Natural killer cell (primary cell): Measurements from ENCODE around the gene CCND2. TPM values are rescaled to one million over a fixed set of nuclear protein-coding genes. Genes with fewer than 3 reads are reported as not detected.

ENCODE experiments used
- ATAC-seq, 3 donors: fragments of 150-1000 bp in 2 of 3; fragments of 200-7000 bp in 1 of 3; cut with Tn5 transposase; 1 replicate in 1 of 3; 2 replicates in 2 of 3; pipeline ENCODE4 v1.10.0; 2021; ENCODE audit warnings: mild to moderate bottlenecking in 2 of 3, moderate library complexity in 2 of 3
- DNase-seq, 2 donors: peaks; one replicate each; pipeline versions ENCODE4 v3.0.0 to v3.0.0-alpha.2; 2013 to 2021; ENCODE audit warnings: mixed read lengths in 1 of 2
- H3K27ac ChIP-seq: one replicate; pipeline ENCODE4 v1.5.1; 2013; ENCODE audit warnings: mild to moderate bottlenecking, low read length
- H3K27me3 ChIP-seq: one replicate; pipeline ENCODE4 v1.6.1; 2013; ENCODE audit warnings: low read length; ENCODE audit not compliant: control insufficient read depth, insufficient read depth
- H3K36me3 ChIP-seq: one replicate; pipeline ENCODE4 v1.6.1; 2013; ENCODE audit warnings: low read length; ENCODE audit not compliant: control insufficient read depth, insufficient read depth
- H3K4me1 ChIP-seq: one replicate; pipeline ENCODE4 v1.6.1; 2013; ENCODE audit warnings: low read length; ENCODE audit not compliant: control insufficient read depth, insufficient read depth
- H3K4me3 ChIP-seq: one replicate; pipeline ENCODE4 v1.5.1; 2013; ENCODE audit warnings: low read length
- H3K9me3 ChIP-seq: one replicate; pipeline ENCODE4 v1.6.1; 2013; ENCODE audit warnings: low read length; ENCODE audit not compliant: control insufficient read depth, insufficient read depth
- H3K27ac Mint-ChIP-seq, 2 donors: one replicate each; pipeline ENCODE4 v1.8.0; 2022; ENCODE audit warnings: mild to moderate bottlenecking in 2 of 2, mixed read lengths in 2 of 2, moderate library complexity in 1 of 2
- H3K27me3 Mint-ChIP-seq, 2 donors: one replicate each; pipeline ENCODE4 v1.8.0; 2022; ENCODE audit warnings: low read depth in 2 of 2, mixed read lengths in 2 of 2
- H3K36me3 Mint-ChIP-seq: one replicate; pipeline ENCODE4 v1.8.0; 2022; ENCODE audit warnings: mixed read lengths
- H3K4me1 Mint-ChIP-seq, 2 donors: one replicate each; pipeline ENCODE4 v1.8.0; 2022; ENCODE audit warnings: mixed read lengths in 2 of 2
- H3K4me3 Mint-ChIP-seq: one replicate; pipeline ENCODE4 v1.8.0; 2022; ENCODE audit warnings: mild to moderate bottlenecking, moderate library complexity, mixed read lengths
- H3K9me3 Mint-ChIP-seq, 2 donors: one replicate each; pipeline ENCODE4 v1.8.0; 2022; ENCODE audit warnings: mixed read lengths in 2 of 2
- CTCF ChIP-seq: fragments of 200-600 bp; IDR thresholded peaks from one replicate; pipeline ENCODE4 v1.8.0; 2022; ENCODE audit warnings: antibody characterized with exemption
- WGBS: methylation state at CpG from one replicate; pipeline ENCODE4 v1.1.7; 2013; ENCODE audit warnings: missing lambda C conversion rate; ENCODE audit not compliant: insufficient coverage; 5-methylcytosine and 5-hydroxymethylcytosine counted together
- intact Hi-C: fragments of 100-400 bp; cut with micrococcal nuclease; formaldehyde crosslinking; loops from one replicate; pipeline ENCODE4 v1.14.2; 2022
- total RNA-seq, 4 donors: library from RNA; stranded (reverse); fragments of 120-200 nt in 1 of 4; gene quantifications; one replicate each; pipeline versions ENCODE4 v1.2.3 to v1.2.4, GENCODE V29; 2013 to 2022

The CCND2 gene
- total RNA-seq, 3 donors from 2014 or later (not counting 1 experiment from before 2014, with no cell fraction given), result 164 to 247 (median 228) TPM

- WGBS, result 95% methylated on average over 11 of the region's 11 CpGs
- H3K4me3 ChIP-seq, result no peak overlapping the region
- ATAC-seq, result no peak
These were observed 28.5 kb downstream of the CCND2 start for GRCh38 chr12:4301932-4302501.

GRCh38 chr12:4302881-4303280, 29.3 kb downstream of the CCND2 start:
- TF ChIP-seq CTCF, result no peak
- peaks cover 48% of the 10 kb centered on the region for H3K36me3 Mint-ChIP-seq
- no peaks in the 10 kb centered on the region for H3K27me3 Mint-ChIP-seq
- H3K4me1 Mint-ChIP-seq, result peaks cover 32 to 36% of the 10 kb centered on the region in 2 donors
- peak overlapping the region; percentile 21 to 51 for H3K27ac Mint-ChIP-seq
- ATAC-seq, result no peak
- DNase-seq, result no peak
- no peaks in the 10 kb centered on the region for H3K9me3 ChIP-seq
- no peak overlapping the region for H3K27ac ChIP-seq
- H3K4me3 Mint-ChIP-seq, result no peak overlapping the region
- intact Hi-C loops, result no loop called here
- no peaks in the 10 kb centered on the region for H3K9me3 Mint-ChIP-seq
- no peaks in the 10 kb centered on the region for H3K27me3 ChIP-seq
- 95% methylated on average over 7 of the region's 8 CpGs for WGBS
- H3K36me3 ChIP-seq, result peaks cover 63% of the 10 kb centered on the region
- H3K4me3 ChIP-seq, result no peak overlapping the region
- H3K4me1 ChIP-seq, result no peaks in the 10 kb centered on the region

More at GRCh38 chr12:4301932-4302501, 28.5 kb downstream of the CCND2 start:
- Mint-ChIP-seq H3K9me3 (no peaks in the 10 kb centered on the region), H3K4me1 (peaks cover 35 to 36% of the 10 kb centered on the region in 2 donors), H3K27me3 (no peaks in the 10 kb centered on the region), H3K27ac (no peak overlapping the region), H3K36me3 (peaks cover 46% of the 10 kb centered on the region), H3K4me3 (no peak overlapping the region)
- H3K4me1 ChIP-seq, result no peaks in the 10 kb centered on the region
- H3K27me3 ChIP-seq, result no peaks in the 10 kb centered on the region
- intact Hi-C loops, result no loop called here
- no peaks in the 10 kb centered on the region for H3K9me3 ChIP-seq
- H3K36me3 ChIP-seq, result peaks cover 62% of the 10 kb centered on the region
- no peak for TF ChIP-seq CTCF
- DNase-seq, result no peak
- no peak overlapping the region for H3K27ac ChIP-seq

- Histone ChIP-seq H3K27ac (no peak overlapping the region), H3K36me3 (peaks cover 64% of the 10 kb centered on the region), H3K9me3 (no peaks in the 10 kb centered on the region), H3K4me1 (no peaks in the 10 kb centered on the region), H3K27me3 (no peaks in the 10 kb centered on the region), H3K4me3 (no peak overlapping the region)
- H3K27ac Mint-ChIP-seq, result peak overlapping the region; percentile 51 to 52
- peaks cover 48% of the 10 kb centered on the region for H3K36me3 Mint-ChIP-seq
- intact Hi-C loops, result no loop called here
- no peaks in the 10 kb centered on the region for H3K27me3 Mint-ChIP-seq
- H3K4me1 Mint-ChIP-seq, result peaks cover 24 to 30% of the 10 kb centered on the region in 2 donors
- TF ChIP-seq CTCF, result no peak
- 92% methylated on average over 3 of the region's 3 CpGs for WGBS
- no peaks in the 10 kb centered on the region for H3K9me3 Mint-ChIP-seq
- no peak for ATAC-seq
- H3K4me3 Mint-ChIP-seq, result no peak overlapping the region
- no peak for DNase-seq
These were observed 30.2 kb downstream of the CCND2 start for GRCh38 chr12:4303750-4304149.
